GM08714 (cell line): ENCODE data around the gene RNF208.
A peak's percentile ranks its signal among the peaks of the same experiment; 100 is the strongest.
"Not testable (repeated sequence)": the region's sequence is repeated elsewhere in the genome, so short reads cannot be mapped to it uniquely, and the experiment has no call there.

Source experiments
- H3K4me3 ChIP-seq: fragments of 200-500 bp; sonication (Bioruptor generic); 2 replicates; pipeline ENCODE4 v1.5.1; 2014; ENCODE audit warnings: mild to moderate bottlenecking, low read length, inconsistent platforms
- ZNF274 ChIP-seq: IDR thresholded peaks from 2 replicates; pipeline ENCODE4 v1.6.1; 2012; ENCODE audit warnings: mild to moderate bottlenecking, low read depth, low read length

The RNF208 gene

GRCh38 chr9:137245450-137246421, 23.7 kb upstream of the RNF208 start:
- no peak overlapping the region for H3K4me3 ChIP-seq
- TF ChIP-seq ZNF274: no peak

- no peak for TF ChIP-seq ZNF274
- H3K4me3 ChIP-seq: no peak overlapping the region
These were observed 22.7 kb upstream of the RNF208 start for GRCh38 chr9:137244486-137245449.

GRCh38 chr9:137243626-137244485, 21.8 kb upstream of the RNF208 start:
- no peak for TF ChIP-seq ZNF274
- no peak overlapping the region for H3K4me3 ChIP-seq

GRCh38 chr9:137243266-137243625, 21.2 kb upstream of the RNF208 start:
- not testable (repeated sequence) for H3K4me3 ChIP-seq

- peak overlapping the region; percentile 80 for H3K4me3 ChIP-seq
- TF ChIP-seq ZNF274: no peak
These were observed 20.5 kb upstream of the RNF208 start for GRCh38 chr9:137242269-137243203.

- no peak for TF ChIP-seq ZNF274
- H3K4me3 ChIP-seq: peak overlapping the region; percentile 80
These were observed 19.6 kb upstream of the RNF208 start for GRCh38 chr9:137241490-137242268.

- H3K4me3 ChIP-seq: peak within 1 kb of the TSS; percentile 80
- TF ChIP-seq ZNF274: no peak
These were observed 18.9 kb upstream of the RNF208 start, which contains the start of gene TUBB4B for GRCh38 chr9:137240841-137241489. Gene TUBB4B (plus strand): TSS chr9:137241287. CDS start chr9:137241361, 74 bp downstream.

GRCh38 chr9:137240318-137240840, 18.3 kb upstream of the RNF208 start:
- no peak for TF ChIP-seq ZNF274
- H3K4me3 ChIP-seq: peak overlapping the region; percentile 74

- peak overlapping the region; percentile 74 for H3K4me3 ChIP-seq
These were observed 17.6 kb upstream of the RNF208 start for GRCh38 chr9:137239541-137240200.

- no peak for TF ChIP-seq ZNF274
- H3K4me3 ChIP-seq: no peak overlapping the region
These were observed 16.0 kb upstream of the RNF208 start for GRCh38 chr9:137237759-137238726.
